Measurements from ENCODE around the gene TFB1M.

- TF ChIP-seq CTCF (IDR thresholded peaks at IDR 0.05; ENCODE audit: low read depth, low read length) (no peak), EZH2phosphoT487 (IDR thresholded peaks at IDR 0.05; ENCODE audit: low read depth) (no peak)
Measured at GRCh38 chr6:155273431-155273830, 40.9 kb downstream of the TFB1M start.
